HFF-Myc (cell line): ENCODE results near the gene RUNX1.

ENCODE experiments used
- DNase-seq: peaks from one replicate; pipeline ENCODE4 v3.0.0-alpha.2; 2011; ENCODE audit warnings: low read depth; ENCODE audit errors: extremely low read depth
- H3K4me3 ChIP-seq: replicated peaks from 2 replicates; pipeline ENCODE4 v1.5.1; 2011; ENCODE audit warnings: low read depth, mild to moderate bottlenecking, control low read depth, low read length
- TF ChIP-seq, protein P1 (sequence below): IDR thresholded peaks from 2 replicates; pipeline ENCODE4 v1.5.1; 2012; ENCODE audit warnings: mild to moderate bottlenecking, low read depth, low read length, control low read depth; ENCODE audit errors: missing control alignments

The RUNX1 gene

DNA sequence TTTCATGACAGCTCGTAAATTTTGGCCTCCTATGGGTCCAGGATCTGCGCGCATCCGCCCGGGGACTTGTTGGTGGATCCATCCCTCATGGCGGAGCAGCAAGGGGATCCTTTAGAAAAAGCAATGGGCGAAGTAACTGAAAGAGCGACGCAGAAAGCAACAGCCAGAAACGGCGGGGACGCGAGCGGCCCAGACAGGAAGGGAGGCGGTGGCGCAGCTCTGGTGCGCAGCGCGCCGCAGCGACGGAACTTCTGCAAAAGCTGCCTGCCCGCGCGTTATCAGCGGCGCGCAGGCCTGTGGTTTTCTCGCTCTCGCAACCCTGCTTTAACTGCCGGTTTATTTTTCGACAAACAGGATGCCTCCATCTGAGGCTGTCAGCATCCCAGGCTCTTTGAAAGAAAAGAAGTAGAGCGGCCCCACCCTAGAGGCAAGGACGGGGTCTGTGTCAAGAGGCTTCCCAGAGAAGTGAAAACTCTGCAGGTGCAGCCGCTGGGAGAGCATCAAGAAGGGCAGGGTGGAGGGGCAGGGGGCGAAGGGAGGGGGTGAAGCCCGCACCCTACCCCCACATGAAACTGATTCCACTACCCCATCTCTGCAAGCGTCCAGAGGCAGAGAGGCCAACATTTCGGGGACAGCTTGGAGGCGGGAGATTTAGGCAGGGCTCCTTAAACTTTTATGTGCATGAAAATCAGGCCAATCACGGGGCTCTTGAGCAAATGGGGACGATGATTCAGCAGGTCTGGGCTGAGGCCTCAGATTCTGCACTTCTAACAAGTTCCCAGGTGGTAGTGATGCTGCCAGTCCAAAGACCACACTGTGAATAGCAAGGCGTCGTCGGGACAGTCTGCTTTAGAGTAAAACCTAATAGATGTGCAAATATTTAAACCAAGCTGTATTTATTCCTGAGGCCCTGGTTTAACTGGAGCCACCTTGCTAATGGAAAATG, 22.2 kb downstream of the RUNX1 start:
- TF ChIP-seq, protein P1, sequence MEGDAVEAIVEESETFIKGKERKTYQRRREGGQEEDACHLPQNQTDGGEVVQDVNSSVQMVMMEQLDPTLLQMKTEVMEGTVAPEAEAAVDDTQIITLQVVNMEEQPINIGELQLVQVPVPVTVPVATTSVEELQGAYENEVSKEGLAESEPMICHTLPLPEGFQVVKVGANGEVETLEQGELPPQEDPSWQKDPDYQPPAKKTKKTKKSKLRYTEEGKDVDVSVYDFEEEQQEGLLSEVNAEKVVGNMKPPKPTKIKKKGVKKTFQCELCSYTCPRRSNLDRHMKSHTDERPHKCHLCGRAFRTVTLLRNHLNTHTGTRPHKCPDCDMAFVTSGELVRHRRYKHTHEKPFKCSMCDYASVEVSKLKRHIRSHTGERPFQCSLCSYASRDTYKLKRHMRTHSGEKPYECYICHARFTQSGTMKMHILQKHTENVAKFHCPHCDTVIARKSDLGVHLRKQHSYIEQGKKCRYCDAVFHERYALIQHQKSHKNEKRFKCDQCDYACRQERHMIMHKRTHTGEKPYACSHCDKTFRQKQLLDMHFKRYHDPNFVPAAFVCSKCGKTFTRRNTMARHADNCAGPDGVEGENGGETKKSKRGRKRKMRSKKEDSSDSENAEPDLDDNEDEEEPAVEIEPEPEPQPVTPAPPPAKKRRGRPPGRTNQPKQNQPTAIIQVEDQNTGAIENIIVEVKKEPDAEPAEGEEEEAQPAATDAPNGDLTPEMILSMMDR: no peak

DNA sequence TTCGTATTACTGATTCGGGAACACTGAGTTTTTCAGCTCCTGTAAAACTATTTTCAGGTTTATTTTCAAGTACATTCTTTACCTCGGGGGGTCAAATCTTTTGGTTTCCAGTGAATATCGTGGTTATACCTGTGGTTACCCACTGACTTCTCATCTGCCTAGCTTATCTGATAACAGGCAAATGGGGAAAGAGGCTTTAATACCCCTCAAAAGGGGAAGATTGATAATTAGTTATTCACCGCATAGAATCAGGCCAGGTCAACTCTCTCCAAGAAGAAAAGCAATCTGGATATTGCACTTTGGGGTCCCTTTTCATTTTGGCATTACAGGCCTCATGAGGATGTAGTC, 23.0 kb downstream of the RUNX1 start:
- no peak overlapping the region for H3K4me3 ChIP-seq
- TF ChIP-seq, protein P1: no peak
- no peak for DNase-seq

More for the DNA sequence above, 22.2 kb downstream of the RUNX1 start:
- DNase-seq: no peak
- H3K4me3 ChIP-seq: no peak overlapping the region

DNA sequence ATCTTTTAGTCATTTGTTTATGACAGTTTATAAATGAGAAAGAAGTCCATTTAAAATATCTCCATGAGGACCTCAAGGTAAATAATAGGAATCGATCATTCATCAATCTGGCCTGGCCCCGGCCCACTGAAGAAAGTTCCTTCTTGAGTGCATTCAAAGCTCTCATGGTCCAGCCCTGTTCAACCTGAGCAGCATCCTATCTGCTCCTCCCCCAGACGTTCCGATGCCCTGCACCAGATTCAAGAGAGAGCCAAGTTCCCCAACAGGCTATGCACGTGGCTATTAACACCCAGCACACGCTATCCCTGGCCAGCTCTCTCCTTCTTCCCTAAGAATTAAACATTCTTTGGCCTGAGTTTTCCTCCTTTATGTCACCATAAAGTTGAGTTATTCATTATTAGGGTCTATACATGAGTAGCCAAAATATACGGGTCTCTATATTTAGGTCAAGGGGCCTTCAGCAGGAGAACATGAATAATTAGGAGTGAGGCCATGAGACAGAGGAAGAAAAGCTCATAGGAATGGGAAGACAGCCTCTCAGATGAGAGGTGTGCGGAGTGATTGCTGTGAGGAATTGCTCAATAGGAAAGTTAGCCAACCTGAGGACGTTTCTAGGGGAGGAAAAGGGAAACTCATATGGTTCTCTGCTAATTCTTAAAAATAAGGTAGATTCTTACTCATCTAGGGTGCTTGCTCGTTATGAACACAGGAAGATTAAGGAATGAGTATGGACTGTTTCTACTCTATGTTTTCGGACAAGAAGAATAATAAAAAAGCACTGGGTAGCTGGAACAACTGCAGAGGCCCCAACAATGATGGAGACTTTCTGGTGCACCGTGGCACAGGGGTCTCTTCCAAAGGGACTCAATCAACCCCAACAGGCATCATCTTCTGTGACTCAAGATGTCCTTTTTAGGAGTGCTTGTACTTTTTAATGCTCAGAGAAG, 23.6 kb downstream of the RUNX1 start:
- no peak for DNase-seq
- H3K4me3 ChIP-seq: no peak overlapping the region
- TF ChIP-seq, protein P1: no peak

DNA sequence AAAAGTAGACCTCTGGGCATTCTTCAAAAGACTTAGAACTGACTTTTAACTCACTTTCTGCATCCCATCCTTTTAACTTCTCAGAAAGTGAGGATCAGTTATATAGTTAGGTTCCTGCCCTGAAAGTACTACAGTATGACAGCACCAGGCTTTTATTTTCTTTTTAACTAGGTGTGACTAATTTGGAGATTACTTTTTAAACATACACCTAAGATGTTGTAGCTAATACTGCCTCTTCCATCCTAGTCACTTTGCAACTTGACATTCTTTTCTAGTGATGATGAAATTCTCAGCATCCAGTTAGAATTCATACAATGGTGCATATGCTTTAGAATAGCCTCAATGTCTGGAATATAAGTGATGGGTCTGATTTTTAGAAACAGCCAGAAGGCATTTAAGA, 24.6 kb downstream of the RUNX1 start:
- TF ChIP-seq, protein P1: no peak
- H3K4me3 ChIP-seq: no peak overlapping the region
- no peak for DNase-seq

DNA sequence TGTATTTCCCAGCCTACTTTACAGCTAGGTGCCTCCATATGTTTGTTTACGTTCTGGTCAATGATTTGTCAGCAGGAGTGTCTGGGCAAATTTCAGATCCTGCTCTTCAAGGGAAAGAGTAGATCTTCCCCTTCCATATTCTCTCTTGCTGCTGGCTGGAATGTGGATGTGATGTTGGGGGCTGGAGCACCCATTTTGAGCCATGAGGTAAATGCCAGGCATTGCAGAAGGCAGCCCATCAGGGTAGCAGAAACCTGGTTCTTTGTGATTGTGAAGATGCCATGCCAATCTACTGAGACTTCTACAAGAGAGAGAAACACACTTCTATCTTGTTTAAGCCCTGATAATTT, 25.1 kb downstream of the RUNX1 start:
- no peak overlapping the region for H3K4me3 ChIP-seq
- TF ChIP-seq, protein P1: no peak
- no peak for DNase-seq

DNA sequence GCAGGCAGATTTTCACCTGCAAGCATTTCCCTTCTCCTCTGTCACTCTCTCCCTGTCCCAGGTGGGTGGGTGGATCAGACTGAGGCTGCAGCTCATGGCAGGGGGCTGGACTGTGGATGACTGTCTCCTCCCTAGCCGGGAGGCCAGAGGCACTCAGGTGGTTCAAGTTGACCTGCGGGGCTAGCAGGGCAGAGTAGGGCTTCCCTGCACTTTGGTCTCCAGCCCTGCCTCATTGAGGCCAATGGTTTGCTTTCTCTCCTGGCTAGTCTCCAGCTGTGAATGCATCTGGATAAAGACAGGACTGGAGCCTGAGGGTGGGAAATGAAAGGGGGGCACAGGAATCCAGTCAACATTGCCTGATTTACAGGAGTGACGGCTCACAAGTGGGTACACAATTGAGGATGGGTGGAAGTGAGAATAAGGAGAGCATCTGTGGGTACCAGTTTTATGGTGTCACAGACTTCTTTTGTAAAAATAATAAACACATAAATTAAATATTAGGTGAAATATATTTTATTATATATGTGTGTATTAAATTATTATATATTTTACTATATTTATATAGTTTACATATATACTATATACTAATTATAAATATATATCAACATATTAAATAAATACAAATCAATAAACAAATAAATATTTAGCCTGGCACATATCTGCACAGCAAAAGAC, 25.6 kb downstream of the RUNX1 start:
- no peak overlapping the region for H3K4me3 ChIP-seq
- TF ChIP-seq, protein P1: no peak

More for the DNA sequence above, 25.6 kb downstream of the RUNX1 start:
- no peak for DNase-seq
